Measurements from ENCODE around the gene VWA5B2.

Gene VWA5B2

GRCh38 chr3:184229394-184230080 is at the start of gene VWA5B2:
Gene VWA5B2, plus strand, starts transcription at chr3:184229585. Its CDS starts 944 bp downstream, at chr3:184230529.
- peak; percentile 71 for DNase-seq

GRCh38 chr3:184180165-184180564 is 49.2 kb upstream of the VWA5B2 start:
- DNase-seq, result no peak

GRCh38 chr3:184181596-184181995 is 47.8 kb upstream of the VWA5B2 start:
- no peak for DNase-seq

GRCh38 chr3:184183679-184184078 is 45.7 kb upstream of the VWA5B2 start:
- DNase-seq, result no peak

GRCh38 chr3:184184546-184185230 is 44.7 kb upstream of the VWA5B2 start:
- no peak for DNase-seq

- DNase-seq, result peak; percentile 99
These were observed 43.8 kb upstream of the VWA5B2 start for GRCh38 chr3:184185461-184186183.

- DNase-seq, result no peak
These were observed 43.0 kb upstream of the VWA5B2 start, which contains the start of gene ABCF3 for GRCh38 chr3:184186184-184186901. Gene ABCF3, plus strand, starts transcription at chr3:184186199. Its CDS starts 9 bp downstream, at chr3:184186208.

- no peak for DNase-seq
These were observed 42.5 kb upstream of the VWA5B2 start for GRCh38 chr3:184186902-184187207.

GRCh38 chr3:184188080-184188479 is 41.3 kb upstream of the VWA5B2 start:
- no peak for DNase-seq

- DNase-seq, result no peak
These were observed 40.0 kb upstream of the VWA5B2 start for GRCh38 chr3:184189421-184189820.

GRCh38 chr3:184192889-184193288 is 36.5 kb upstream of the VWA5B2 start:
- DNase-seq, result no peak

- no peak for DNase-seq
These were observed 35.3 kb upstream of the VWA5B2 start for GRCh38 chr3:184193991-184194539.

GRCh38 chr3:184196536-184196935 is 32.8 kb upstream of the VWA5B2 start:
- DNase-seq, result no peak

GRCh38 chr3:184198509-184198908 is 30.9 kb upstream of the VWA5B2 start:
- no peak for DNase-seq

- no peak for DNase-seq
These were observed 28.6 kb upstream of the VWA5B2 start for GRCh38 chr3:184200825-184201224.

GRCh38 chr3:184203526-184203925 is 25.9 kb upstream of the VWA5B2 start:
- no peak for DNase-seq

GRCh38 chr3:184209146-184209923 is 20.1 kb upstream of the VWA5B2 start:
- no peak for DNase-seq

- no peak for DNase-seq
These were observed 18.1 kb upstream of the VWA5B2 start for GRCh38 chr3:184211297-184211696.

- DNase-seq, result no peak
These were observed 17.7 kb upstream of the VWA5B2 start for GRCh38 chr3:184211718-184212117.

- DNase-seq, result no peak
These were observed 10.6 kb upstream of the VWA5B2 start for GRCh38 chr3:184218814-184219213.

- no peak for DNase-seq
These were observed 6.9 kb upstream of the VWA5B2 start for GRCh38 chr3:184222521-184222920.

- no peak for DNase-seq
These were observed 5.4 kb upstream of the VWA5B2 start for GRCh38 chr3:184223946-184224345.
